Activated CD8-positive, alpha-beta memory T cell treated with anti-CD3 and anti-CD28 coated beads for 24 hours (primary cell): ENCODE measurements around the gene SECTM1.
A peak's percentile ranks its signal among the peaks of the same experiment; 100 is the strongest.

Experiments
- DNase-seq: peaks from one replicate; pipeline ENCODE4 v3.0.0-alpha.2; 2020

The SECTM1 gene

GRCh38 chr17:82327289-82327688 is 6.3 kb downstream of the SECTM1 start:
- DNase-seq, result no peak

- no peak for DNase-seq
These were observed 8.0 kb downstream of the SECTM1 start for GRCh38 chr17:82325286-82326180.

- no peak for DNase-seq
These were observed 8.8 kb downstream of the SECTM1 start for GRCh38 chr17:82324566-82325285.

- DNase-seq, result no peak
These were observed 9.9 kb downstream of the SECTM1 start for GRCh38 chr17:82323514-82324234.

- DNase-seq, result no peak
These were observed 10.8 kb downstream of the SECTM1 start for GRCh38 chr17:82322526-82323453.

GRCh38 chr17:82321947-82322466 is 11.6 kb downstream of the SECTM1 start:
- DNase-seq, result peak; percentile 74

- peak; percentile 91 for DNase-seq
These were observed 12.3 kb downstream of the SECTM1 start for GRCh38 chr17:82320956-82321927.

- DNase-seq, result no peak
These were observed 13.3 kb downstream of the SECTM1 start for GRCh38 chr17:82320140-82320840.

- no peak for DNase-seq
These were observed 13.9 kb downstream of the SECTM1 start for GRCh38 chr17:82319619-82320062.

GRCh38 chr17:82318772-82319606 is 14.6 kb downstream of the SECTM1 start:
- no peak for DNase-seq

GRCh38 chr17:82318169-82318498 is 15.4 kb downstream of the SECTM1 start:
- no peak for DNase-seq

GRCh38 chr17:82317394-82318168 is 16.0 kb downstream of the SECTM1 start, which contains the start of gene CD7:
TSS of gene CD7 (minus strand) at chr17:82317608. CDS start at chr17:82317495, 113 bp downstream.
- peak; percentile 88 for DNase-seq

- DNase-seq, result peak; percentile 77
These were observed 16.7 kb downstream of the SECTM1 start for GRCh38 chr17:82316651-82317393.

GRCh38 chr17:82315703-82316358 is 17.7 kb downstream of the SECTM1 start:
- DNase-seq, result peak; percentile 85

- DNase-seq, result no peak
These were observed 18.6 kb downstream of the SECTM1 start for GRCh38 chr17:82314727-82315605.
